Neural cell (in vitro differentiated cells): ENCODE results near the gene MAN2A2. TPM values are rescaled to one million over a fixed set of nuclear protein-coding genes. Genes with fewer than 3 reads are reported as not detected.

Source experiments
- H2AFZ ChIP-seq: fragments of 200-600, 300-800 bp; sonication (generic), shearing (Covaris generic); 2 replicates; pipeline ENCODE4 v1.6.0; 2014; ENCODE audit warnings: low read depth, mild to moderate bottlenecking, antibody characterized with exemption, low read length, moderate library complexity
- H3F3A ChIP-seq: fragments of 200-600 bp; shearing (Covaris generic); 2 replicates; pipeline ENCODE4 v1.6.1; 2016; ENCODE audit warnings: mild to moderate bottlenecking, moderate library complexity, mixed read lengths, antibody characterized with exemption, low read length; ENCODE audit not compliant: insufficient read depth, poor library complexity, severe bottlenecking
- H3K27ac ChIP-seq: fragments of 200-600, 300-800 bp; sonication (generic), shearing (Covaris generic); 2 replicates; pipeline ENCODE4 v1.5.1; 2014; ENCODE audit warnings: mild to moderate bottlenecking, low read length, moderate library complexity
- H3K27me3 ChIP-seq: fragments of 300-800, 200-600 bp; sonication (generic), shearing (Covaris generic); 2 replicates; pipeline ENCODE4 v1.6.0; 2014; ENCODE audit warnings: mild to moderate bottlenecking, low read depth, low read length, moderate library complexity; ENCODE audit not compliant: insufficient read depth
- H3K36me3 ChIP-seq: fragments of 300-800, 200-600 bp; sonication (generic), shearing (Covaris generic); 2 replicates; pipeline ENCODE4 v1.5.1; 2014; ENCODE audit warnings: mild to moderate bottlenecking, antibody characterized with exemption, low read length, moderate library complexity; ENCODE audit not compliant: insufficient read depth
- H3K4me2 ChIP-seq: fragments of 300-800, 200-600 bp; sonication (generic), shearing (Covaris generic); 2 replicates; pipeline ENCODE4 v1.6.0; 2014; ENCODE audit warnings: mild to moderate bottlenecking, low read length
- H3K4me3 ChIP-seq: fragments of 300-800, 200-600 bp; sonication (generic), shearing (Covaris generic); 2 replicates; pipeline ENCODE4 v1.5.1; 2014; ENCODE audit warnings: mild to moderate bottlenecking, low read length, moderate library complexity
- H3K79me2 ChIP-seq: fragments of 200-600 bp; shearing (Covaris generic); replicated peaks from 2 replicates; pipeline ENCODE4 v1.6.0; 2014; ENCODE audit warnings: mild to moderate bottlenecking, low read length, moderate library complexity; ENCODE audit not compliant: insufficient read depth
- H3K9ac ChIP-seq: fragments of 300-800, 200-600 bp; sonication (generic), shearing (Covaris generic); 2 replicates; pipeline ENCODE4 v1.6.1; 2016; ENCODE audit warnings: mild to moderate bottlenecking, low read length, mixed read lengths
- H3K9me2 ChIP-seq: fragments of 200-600 bp; shearing (Covaris generic); 2 replicates; pipeline ENCODE4 v1.6.1; 2016; ENCODE audit warnings: mild to moderate bottlenecking, low read length, mixed read lengths; ENCODE audit not compliant: insufficient read depth
- H3K9me3 ChIP-seq: fragments of 200-600, 300-800 bp; sonication (generic), shearing (Covaris generic); 2 replicates; pipeline ENCODE4 v1.6.1; 2016; ENCODE audit warnings: mild to moderate bottlenecking, mixed run types, low read length, moderate library complexity, mixed read lengths
- H4K20me1 ChIP-seq: fragments of 200-600 bp; shearing (Covaris generic); 2 replicates; pipeline ENCODE4 v1.6.1; 2016; ENCODE audit warnings: mild to moderate bottlenecking, mixed run types; ENCODE audit not compliant: insufficient read depth
- EP300 ChIP-seq: fragments of 450-650 bp; conservative IDR thresholded peaks from 2 replicates; pipeline ENCODE4 v1.6.1; 2014; ENCODE audit warnings: antibody characterized with exemption, mild to moderate bottlenecking, moderate library complexity; ENCODE audit not compliant: poor library complexity, severe bottlenecking
- EZH2 ChIP-seq: fragments of 200-600, 300-800 bp; shearing (Covaris generic), sonication (generic); IDR thresholded peaks from 2 replicates; pipeline ENCODE4 v1.6.1; 2014; ENCODE audit warnings: antibody characterized with exemption, low read length, borderline replicate concordance, mild to moderate bottlenecking; ENCODE audit not compliant: insufficient read depth, poor library complexity, severe bottlenecking
- MXI1 ChIP-seq: fragments of 450-650 bp; conservative IDR thresholded peaks from 2 replicates; pipeline ENCODE4 v1.6.1; 2014; ENCODE audit warnings: antibody characterized with exemption, mild to moderate bottlenecking; ENCODE audit not compliant: poor library complexity, severe bottlenecking
- POLR2AphosphoS5 ChIP-seq: IDR thresholded peaks from 2 replicates; pipeline ENCODE4 v1.6.1; 2012
- RAD21 ChIP-seq: fragments of 450-650 bp; conservative IDR thresholded peaks from 2 replicates; pipeline ENCODE4 v1.6.1; 2014; ENCODE audit warnings: antibody characterized with exemption, mild to moderate bottlenecking, moderate library complexity
- SMC3 ChIP-seq: fragments of 450-650 bp; conservative IDR thresholded peaks from 2 replicates; pipeline ENCODE4 v1.6.1; 2014; ENCODE audit warnings: antibody characterized with exemption, mild to moderate bottlenecking, moderate library complexity; ENCODE audit not compliant: poor library complexity
- TAF1 ChIP-seq: IDR thresholded peaks from 2 replicates; pipeline ENCODE4 v1.6.1; 2012; ENCODE audit warnings: low read depth
- polyA plus RNA-seq: library from polyadenylated mRNA; depleted of rRNA; stranded (reverse); fragments of >200 nt; gene quantifications from 2 replicates; pipeline ENCODE4 v1.2.3, GENCODE V29; 2014
- TF ChIP-seq, protein P1 (sequence below): fragments of 450-650 bp; IDR thresholded peaks from 2 replicates; pipeline ENCODE4 v1.5.1; 2014; ENCODE audit warnings: antibody characterized with exemption, mild to moderate bottlenecking, moderate library complexity; ENCODE audit not compliant: poor library complexity, severe bottlenecking
- TF ChIP-seq, protein P2 (sequence below): IDR thresholded peaks from 2 replicates; pipeline ENCODE4 v1.6.1; 2012; ENCODE audit warnings: borderline replicate concordance

MAN2A2 gene
- polyA plus RNA-seq, 1 donor from 2014 or later, result 59.8 TPM

DNA sequence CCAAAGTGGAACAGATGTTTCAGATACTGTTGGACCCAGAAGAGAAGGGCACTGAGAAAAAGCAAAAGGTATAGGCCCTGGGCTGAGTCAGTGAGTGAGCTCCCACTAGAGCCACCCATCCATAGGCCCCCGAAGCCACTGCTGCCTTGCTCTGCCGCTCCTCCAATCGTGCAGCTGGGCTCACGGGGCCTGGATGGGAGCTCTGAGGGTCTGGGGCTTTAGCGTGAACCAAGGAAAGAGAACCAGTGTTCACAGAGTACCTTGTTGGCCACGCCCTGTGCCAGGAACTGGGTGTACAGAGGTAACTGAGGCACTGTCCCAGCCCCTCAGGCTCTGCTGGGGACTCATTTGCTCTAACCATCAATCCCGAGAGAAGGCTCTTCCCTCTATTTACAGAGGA is 36.7 kb downstream of the MAN2A2 start:
- peaks cover 16% of the 10 kb centered on the region for H3K79me2 ChIP-seq
- no peak overlapping the region for H2AFZ ChIP-seq
- no peak overlapping the region for H3K27ac ChIP-seq
- H3K4me2 ChIP-seq, result no peak overlapping the region
- no peaks in the 10 kb centered on the region for H4K20me1 ChIP-seq
- no peaks in the 10 kb centered on the region for H3K9me3 ChIP-seq
- H3K36me3 ChIP-seq, result peaks cover 13% of the 10 kb centered on the region
- TF ChIP-seq POLR2AphosphoS5, result no peak
- no peak for TF ChIP-seq SMC3
- TF ChIP-seq, protein P1, sequence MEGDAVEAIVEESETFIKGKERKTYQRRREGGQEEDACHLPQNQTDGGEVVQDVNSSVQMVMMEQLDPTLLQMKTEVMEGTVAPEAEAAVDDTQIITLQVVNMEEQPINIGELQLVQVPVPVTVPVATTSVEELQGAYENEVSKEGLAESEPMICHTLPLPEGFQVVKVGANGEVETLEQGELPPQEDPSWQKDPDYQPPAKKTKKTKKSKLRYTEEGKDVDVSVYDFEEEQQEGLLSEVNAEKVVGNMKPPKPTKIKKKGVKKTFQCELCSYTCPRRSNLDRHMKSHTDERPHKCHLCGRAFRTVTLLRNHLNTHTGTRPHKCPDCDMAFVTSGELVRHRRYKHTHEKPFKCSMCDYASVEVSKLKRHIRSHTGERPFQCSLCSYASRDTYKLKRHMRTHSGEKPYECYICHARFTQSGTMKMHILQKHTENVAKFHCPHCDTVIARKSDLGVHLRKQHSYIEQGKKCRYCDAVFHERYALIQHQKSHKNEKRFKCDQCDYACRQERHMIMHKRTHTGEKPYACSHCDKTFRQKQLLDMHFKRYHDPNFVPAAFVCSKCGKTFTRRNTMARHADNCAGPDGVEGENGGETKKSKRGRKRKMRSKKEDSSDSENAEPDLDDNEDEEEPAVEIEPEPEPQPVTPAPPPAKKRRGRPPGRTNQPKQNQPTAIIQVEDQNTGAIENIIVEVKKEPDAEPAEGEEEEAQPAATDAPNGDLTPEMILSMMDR, result no peak
- TF ChIP-seq RAD21, result no peak
- TF ChIP-seq, protein P2, sequence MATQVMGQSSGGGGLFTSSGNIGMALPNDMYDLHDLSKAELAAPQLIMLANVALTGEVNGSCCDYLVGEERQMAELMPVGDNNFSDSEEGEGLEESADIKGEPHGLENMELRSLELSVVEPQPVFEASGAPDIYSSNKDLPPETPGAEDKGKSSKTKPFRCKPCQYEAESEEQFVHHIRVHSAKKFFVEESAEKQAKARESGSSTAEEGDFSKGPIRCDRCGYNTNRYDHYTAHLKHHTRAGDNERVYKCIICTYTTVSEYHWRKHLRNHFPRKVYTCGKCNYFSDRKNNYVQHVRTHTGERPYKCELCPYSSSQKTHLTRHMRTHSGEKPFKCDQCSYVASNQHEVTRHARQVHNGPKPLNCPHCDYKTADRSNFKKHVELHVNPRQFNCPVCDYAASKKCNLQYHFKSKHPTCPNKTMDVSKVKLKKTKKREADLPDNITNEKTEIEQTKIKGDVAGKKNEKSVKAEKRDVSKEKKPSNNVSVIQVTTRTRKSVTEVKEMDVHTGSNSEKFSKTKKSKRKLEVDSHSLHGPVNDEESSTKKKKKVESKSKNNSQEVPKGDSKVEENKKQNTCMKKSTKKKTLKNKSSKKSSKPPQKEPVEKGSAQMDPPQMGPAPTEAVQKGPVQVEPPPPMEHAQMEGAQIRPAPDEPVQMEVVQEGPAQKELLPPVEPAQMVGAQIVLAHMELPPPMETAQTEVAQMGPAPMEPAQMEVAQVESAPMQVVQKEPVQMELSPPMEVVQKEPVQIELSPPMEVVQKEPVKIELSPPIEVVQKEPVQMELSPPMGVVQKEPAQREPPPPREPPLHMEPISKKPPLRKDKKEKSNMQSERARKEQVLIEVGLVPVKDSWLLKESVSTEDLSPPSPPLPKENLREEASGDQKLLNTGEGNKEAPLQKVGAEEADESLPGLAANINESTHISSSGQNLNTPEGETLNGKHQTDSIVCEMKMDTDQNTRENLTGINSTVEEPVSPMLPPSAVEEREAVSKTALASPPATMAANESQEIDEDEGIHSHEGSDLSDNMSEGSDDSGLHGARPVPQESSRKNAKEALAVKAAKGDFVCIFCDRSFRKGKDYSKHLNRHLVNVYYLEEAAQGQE, result no peak
- no peaks in the 10 kb centered on the region for H3K27me3 ChIP-seq
- no peaks in the 10 kb centered on the region for H3F3A ChIP-seq
- no peak overlapping the region for H3K4me3 ChIP-seq
- H3K9me2 ChIP-seq, result no peaks in the 10 kb centered on the region
- no peak overlapping the region for H3K9ac ChIP-seq

DNA sequence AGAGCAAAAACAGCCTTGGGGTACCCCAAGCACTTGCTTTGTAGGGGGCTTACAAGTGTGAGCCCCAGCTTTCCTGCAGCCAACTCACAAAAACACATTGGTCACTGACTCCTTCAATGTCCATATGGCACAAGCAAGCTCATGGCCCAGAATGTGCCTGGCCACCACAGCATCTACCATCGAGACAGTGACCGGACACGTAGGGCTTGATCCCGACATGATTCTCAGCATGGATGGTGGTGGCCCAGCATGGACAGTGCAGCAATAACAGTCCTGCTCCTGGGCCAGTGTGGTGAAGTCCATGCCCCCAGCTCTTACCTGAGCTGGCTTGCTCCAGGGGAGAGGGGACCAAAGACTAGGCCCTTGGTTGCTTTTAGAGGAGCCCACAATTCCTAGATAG is 37.9 kb downstream of the MAN2A2 start:
- H3K4me3 ChIP-seq, result no peak overlapping the region
- H3K27me3 ChIP-seq, result no peaks in the 10 kb centered on the region
- no peaks in the 10 kb centered on the region for H3K9me3 ChIP-seq
- no peak overlapping the region for H3K4me2 ChIP-seq
- H4K20me1 ChIP-seq, result no peaks in the 10 kb centered on the region
- no peak overlapping the region for H3K27ac ChIP-seq
- no peak overlapping the region for H2AFZ ChIP-seq
- peaks cover 8% of the 10 kb centered on the region for H3K79me2 ChIP-seq
- no peaks in the 10 kb centered on the region for H3F3A ChIP-seq
- TF ChIP-seq TAF1 (no peak), EP300 (no peak), EZH2 (no peak), SMC3 (no peak), POLR2AphosphoS5 (no peak), RAD21 (no peak), MXI1 (no peak)
- TF ChIP-seq, protein P1, result no peak
- TF ChIP-seq, protein P2, result no peak
- H3K9me2 ChIP-seq, result no peaks in the 10 kb centered on the region
- H3K36me3 ChIP-seq, result peaks cover 13% of the 10 kb centered on the region
- no peak overlapping the region for H3K9ac ChIP-seq
